Ishikawa (cell line): ENCODE results near the gene MLLT10.

Source experiments
- CEBPB ChIP-seq: IDR thresholded peaks from 2 replicates; pipeline ENCODE4 v1.6.1; 2012
- EGR1 ChIP-seq: IDR thresholded peaks from 2 replicates; pipeline ENCODE4 v1.6.1; 2012
- EP300 ChIP-seq: IDR thresholded peaks from 2 replicates; pipeline ENCODE4 v1.6.1; 2012; ENCODE audit warnings: borderline replicate concordance
- FOXM1 ChIP-seq: IDR thresholded peaks from 2 replicates; pipeline ENCODE4 v1.6.1; 2012; ENCODE audit warnings: low read depth, borderline replicate concordance
- MAX ChIP-seq: IDR thresholded peaks from 2 replicates; pipeline ENCODE4 v1.6.1; 2012
- RAD21 ChIP-seq: IDR thresholded peaks from 2 replicates; pipeline ENCODE4 v1.6.1; 2012; ENCODE audit warnings: low read depth
- REST ChIP-seq: IDR thresholded peaks from 2 replicates; pipeline ENCODE4 v1.6.1; 2012; ENCODE audit warnings: low read depth, mild to moderate bottlenecking
- TAF1 ChIP-seq: IDR thresholded peaks from 2 replicates; pipeline ENCODE4 v1.6.1; 2012; ENCODE audit warnings: low read depth, mild to moderate bottlenecking
- TCF12 ChIP-seq: IDR thresholded peaks from 2 replicates; pipeline ENCODE4 v1.6.1; 2012; ENCODE audit warnings: low read depth
- TEAD4 ChIP-seq: IDR thresholded peaks from 2 replicates; pipeline ENCODE4 v1.6.1; 2012
- USF1 ChIP-seq: IDR thresholded peaks from 2 replicates; pipeline ENCODE4 v1.6.1; 2012
- YY1 ChIP-seq: IDR thresholded peaks from 2 replicates; pipeline ENCODE4 v1.6.1; 2012; ENCODE audit warnings: low read depth
- ZBTB7A ChIP-seq: IDR thresholded peaks from 2 replicates; pipeline ENCODE4 v1.6.1; 2012; ENCODE audit warnings: low read depth

- TF ChIP-seq EP300 (no peak), USF1 (no peak), CEBPB (no peak), REST (no peak), ZBTB7A (no peak), TEAD4 (no peak), TCF12 (no peak), EGR1 (no peak), RAD21 (no peak), TAF1 (no peak), MAX (no peak), FOXM1 (no peak), YY1 (no peak)
These were observed 173.5 kb downstream of the MLLT10 start for GRCh38 chr10:21707498-21707897.
